Left kidney (tissue), 8 donors: Measurements from ENCODE around the gene RFX8. TPM values are rescaled to one million over a fixed set of nuclear protein-coding genes. Genes with fewer than 3 reads are reported as not detected.
A peak's percentile ranks its signal among the peaks of the same experiment; 100 is the strongest.
"Not testable (repeated sequence)": the region's sequence is repeated elsewhere in the genome, so short reads cannot be mapped to it uniquely, and the experiment has no call there.

ENCODE experiments used
- DNase-seq: peaks from one replicate; pipeline ENCODE4 v3.0.0-alpha.2; 2013
- long read RNA-seq, 8 donors: transcript quantifications; one replicate each; lab custom pipeline, GENCODE V29; 2026
- polyA plus RNA-seq: library from polyadenylated mRNA; unstranded; fragments of 120-200 nt; gene quantifications from one replicate; pipeline ENCODE4 v1.2.1, GENCODE V29; 2013; ENCODE audit not compliant: insufficient read length

RFX8 gene
- 0.98 TPM for polyA plus RNA-seq
- long read RNA-seq, donor 1, result 0 reads
- long read RNA-seq, donor 2, result 0 reads
- long read RNA-seq, donor 3, result 0 reads
- long read RNA-seq, donor 4, result 0 reads
- long read RNA-seq, donor 5, result 0 reads
- long read RNA-seq, donor 6, result 0 reads
- long read RNA-seq, donor 7, result 0 reads
- long read RNA-seq, donor 8, result 0 reads

DNA sequence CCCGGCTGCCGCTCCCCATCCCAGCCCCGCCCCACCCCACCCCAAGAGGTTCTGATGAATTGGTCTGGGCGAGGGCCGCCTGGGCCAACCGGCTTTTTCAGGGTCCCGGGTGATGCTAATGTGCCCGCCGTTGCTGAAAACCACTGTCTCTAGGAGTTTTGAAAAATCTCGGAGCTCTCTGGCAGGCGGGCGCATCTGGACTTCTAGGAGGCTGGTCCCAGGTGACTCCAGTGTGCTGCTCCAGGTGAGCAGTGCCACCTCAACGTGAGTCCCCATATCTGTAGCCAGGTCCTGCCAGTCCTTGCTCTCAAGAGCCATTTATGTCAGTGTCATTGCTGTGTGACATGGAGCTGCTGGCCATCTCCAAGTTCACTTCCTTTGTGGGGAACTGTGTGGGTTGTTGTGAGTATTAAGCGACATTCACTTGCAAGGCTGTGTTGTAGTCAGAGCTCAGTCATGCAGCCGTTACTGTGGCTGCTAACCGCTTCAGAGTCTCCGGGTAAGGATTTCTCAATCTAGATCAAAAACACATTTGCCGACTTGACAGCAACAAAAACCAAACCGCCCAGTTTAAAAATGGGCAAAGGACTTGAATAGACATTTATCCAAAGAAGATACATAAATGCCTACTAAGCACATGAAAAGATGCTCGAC, at the start of gene RFX8:
RFX8 (minus strand) TSS at position 382 of the 654 bp plus-strand sequence. CDS start 8,264 bp downstream, outside the sequence.
- no peak for DNase-seq

GRCh38 chr2:101521487-101521886, 46.6 kb upstream of the RFX8 start:
- no peak for DNase-seq

DNA sequence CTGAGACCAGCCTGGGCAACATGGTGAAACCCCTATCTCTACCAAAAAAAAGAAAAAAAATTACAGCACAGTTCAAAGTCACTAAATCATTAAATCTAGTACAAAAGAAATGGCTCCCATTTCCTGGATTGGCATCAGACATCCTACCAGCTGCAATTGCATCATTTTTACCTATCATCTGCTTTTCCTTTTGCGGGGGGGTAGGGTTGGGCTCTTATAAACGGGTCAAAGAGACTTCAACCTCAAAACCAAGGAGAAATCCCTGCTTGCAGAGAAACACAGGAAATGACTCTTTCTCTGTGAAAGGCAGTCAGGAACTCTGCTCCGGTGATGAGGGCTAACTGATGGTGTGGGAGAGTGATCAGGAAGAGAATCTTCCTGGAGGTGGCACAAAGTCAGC, 45.3 kb upstream of the RFX8 start:
- no peak for DNase-seq

GRCh38 chr2:101518578-101519492, 43.9 kb upstream of the RFX8 start:
- peak; percentile 62 for DNase-seq

- no peak for DNase-seq
Measured at GRCh38 chr2:101517758-101518271, 42.9 kb upstream of the RFX8 start.

- no peak for DNase-seq
Measured at GRCh38 chr2:101516823-101517690, 42.1 kb upstream of the RFX8 start.

GRCh38 chr2:101516349-101516748, 41.4 kb upstream of the RFX8 start:
- DNase-seq, result no peak

DNA sequence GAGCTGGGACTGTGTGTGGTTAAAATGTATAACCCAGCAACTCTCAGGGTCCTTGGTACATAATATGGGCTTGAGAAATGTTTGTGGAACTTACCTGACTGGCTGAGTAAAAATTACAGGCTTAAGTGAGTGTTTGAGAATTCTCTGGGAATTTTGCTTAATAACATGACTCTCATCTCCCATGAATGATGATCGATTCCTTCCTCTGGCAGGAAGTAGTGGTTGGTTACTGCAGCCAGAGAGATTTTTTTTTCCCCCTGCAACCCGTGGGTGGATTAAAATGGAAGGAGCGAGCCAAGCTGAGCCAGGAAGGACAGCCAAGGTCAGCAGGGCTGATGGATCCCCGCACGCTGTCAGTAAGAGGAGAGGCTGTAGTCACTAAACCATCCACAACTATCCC, 40.6 kb upstream of the RFX8 start:
- no peak for DNase-seq

DNA sequence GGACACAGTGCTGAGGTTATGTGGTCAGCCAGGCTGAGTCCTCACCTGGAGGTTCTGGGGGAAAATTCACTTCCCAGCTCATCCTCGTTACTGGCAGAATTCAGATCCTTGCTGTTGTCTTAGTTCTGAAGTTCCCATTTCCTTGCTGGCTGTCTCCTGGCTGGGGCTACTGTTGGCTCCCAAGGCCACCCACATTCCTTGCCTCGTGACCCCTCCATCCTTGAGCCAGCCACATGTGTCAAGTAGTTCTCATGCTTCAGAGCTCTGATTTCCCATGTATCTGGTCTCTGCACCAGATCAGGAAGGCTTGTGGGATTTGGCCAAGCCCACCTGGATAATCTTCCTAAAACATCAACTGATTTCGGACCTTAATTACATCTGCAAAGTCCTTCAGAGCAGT, 38.1 kb upstream of the RFX8 start:
- no peak for DNase-seq

GRCh38 chr2:101511381-101511780, 36.5 kb upstream of the RFX8 start:
- DNase-seq, result no peak

DNA sequence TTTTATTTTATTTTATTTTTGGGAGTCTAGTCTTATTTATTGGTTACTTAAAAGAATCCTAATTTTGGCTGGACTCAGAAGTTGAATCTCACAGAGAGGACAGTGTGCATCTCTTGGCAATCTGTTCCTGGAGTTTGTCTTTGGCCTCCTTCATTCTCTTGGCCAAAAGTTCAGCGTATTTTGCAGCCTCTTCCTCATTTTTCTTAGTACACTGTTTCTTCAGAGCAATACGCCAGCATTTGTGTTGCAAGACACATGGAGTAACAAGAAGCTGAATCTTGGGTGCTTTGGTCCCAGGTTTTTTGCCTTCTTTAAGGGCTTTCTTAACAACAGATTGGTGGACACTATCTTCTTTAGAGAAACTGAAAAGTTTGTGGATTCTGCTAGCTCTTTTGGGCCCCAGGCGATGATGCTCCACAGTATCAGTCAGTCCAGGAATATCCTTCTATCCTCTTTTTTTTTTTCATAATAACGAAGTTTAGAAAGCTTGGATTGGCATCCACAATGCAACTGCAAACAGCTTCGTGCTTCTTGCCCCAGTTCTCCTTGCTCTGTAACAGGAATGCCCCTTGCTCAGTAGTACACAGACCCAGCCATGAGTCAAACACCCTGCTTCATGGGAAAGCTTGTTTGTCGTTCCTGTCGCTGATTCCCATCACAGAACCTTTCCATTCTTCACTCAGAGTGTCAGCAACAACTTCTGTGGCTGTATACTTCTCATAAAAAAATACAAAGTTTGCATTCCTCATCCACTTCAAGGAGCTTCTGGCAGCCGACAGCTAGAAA, 34.8 kb upstream of the RFX8 start:
- DNase-seq, result no peak

- no peak for DNase-seq
Measured at GRCh38 chr2:101508636-101509035, 33.7 kb upstream of the RFX8 start.

- not testable (repeated sequence) for DNase-seq
Measured at GRCh38 chr2:101505276-101505675, 30.4 kb upstream of the RFX8 start.

- DNase-seq, result not testable (repeated sequence)
Measured at GRCh38 chr2:101504744-101505143, 29.8 kb upstream of the RFX8 start.

DNA sequence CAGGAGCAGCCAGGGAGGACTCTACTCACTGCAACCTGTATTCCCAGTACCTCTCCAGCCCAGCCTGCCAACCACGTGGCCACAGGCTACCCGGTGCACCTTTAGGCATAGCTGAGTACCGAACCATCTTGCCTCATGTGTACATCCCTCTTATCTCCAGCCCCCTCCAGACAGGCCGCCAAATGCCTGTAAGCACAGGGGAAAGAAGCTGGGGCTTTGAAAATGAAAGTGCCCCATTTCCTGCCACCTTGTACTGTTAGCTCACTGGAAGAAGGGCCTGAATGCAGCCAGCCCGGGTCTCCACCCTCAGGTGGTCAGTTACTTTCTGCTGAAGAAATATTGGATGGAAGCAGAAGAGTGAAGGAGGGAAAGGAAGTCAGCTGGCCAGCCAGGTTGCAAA, 27.2 kb upstream of the RFX8 start:
- DNase-seq, result no peak

- no peak for DNase-seq
Measured at GRCh38 chr2:101501443-101501842, 26.5 kb upstream of the RFX8 start.

DNA sequence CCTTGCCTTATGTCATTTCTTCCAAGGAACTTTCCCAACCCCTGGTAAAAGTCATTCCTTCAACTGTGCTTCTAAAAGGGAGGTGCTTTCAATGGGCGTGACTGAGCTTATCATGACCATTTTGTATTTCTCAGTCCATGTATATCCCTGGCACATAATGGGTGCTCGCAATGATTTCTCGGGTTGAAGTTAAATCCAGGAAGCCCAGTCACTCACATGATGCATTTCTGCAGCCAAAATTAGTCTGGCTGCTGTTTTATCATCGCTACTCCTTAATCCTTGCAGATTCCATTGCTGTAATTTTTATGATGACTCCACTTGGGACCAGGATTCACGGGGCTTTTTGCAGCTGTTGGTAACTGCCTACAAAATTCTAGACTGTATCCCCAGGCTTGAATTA, 25.9 kb upstream of the RFX8 start:
- no peak for DNase-seq

GRCh38 chr2:101500180-101500579, 25.3 kb upstream of the RFX8 start:
- no peak for DNase-seq

GRCh38 chr2:101496279-101496678, 21.4 kb upstream of the RFX8 start:
- no peak for DNase-seq

DNA sequence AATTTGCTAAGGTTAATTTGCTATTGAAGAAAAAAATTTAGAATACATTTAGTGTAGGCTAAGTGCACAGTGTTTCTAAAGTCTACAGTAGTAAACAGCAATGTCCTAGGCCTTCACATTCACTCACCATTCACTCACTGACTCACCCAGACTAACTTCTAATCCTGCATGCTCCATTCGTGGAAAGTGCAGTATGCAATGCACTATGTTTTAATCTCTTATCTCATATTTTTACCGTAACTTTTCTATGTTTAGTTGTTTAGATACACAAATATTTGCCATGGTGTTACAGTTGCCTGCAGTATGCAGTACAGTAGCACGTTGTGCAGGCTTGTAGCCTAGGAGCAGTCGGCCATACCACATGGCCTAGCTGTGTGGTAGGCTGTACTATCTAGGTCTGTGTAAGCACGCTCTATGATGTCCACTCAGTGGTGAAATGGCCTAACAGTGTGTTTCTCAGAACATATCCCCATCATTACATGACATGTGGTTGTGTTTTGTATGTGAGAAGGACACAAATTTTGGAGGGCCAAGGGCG, 18.1 kb upstream of the RFX8 start:
- DNase-seq, result no peak

DNA sequence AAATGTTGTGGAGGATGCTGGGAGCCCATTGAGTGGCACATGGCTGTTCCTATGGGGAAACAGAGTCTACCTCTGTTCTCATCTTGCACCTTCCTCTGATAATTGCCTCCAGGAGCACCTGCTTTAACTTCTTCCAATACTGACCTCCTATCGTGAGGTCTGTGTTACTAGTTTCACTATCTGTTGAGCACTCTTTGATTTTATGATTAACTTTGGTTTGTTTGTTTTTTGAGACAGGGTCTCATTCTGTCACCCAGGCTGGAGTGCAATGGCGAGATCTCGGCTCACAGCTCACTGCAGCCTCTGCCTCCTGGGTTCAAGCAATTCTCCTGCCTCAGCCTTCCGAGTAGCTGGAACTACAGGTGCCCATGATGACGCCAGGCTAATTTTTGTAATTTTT, 12.1 kb upstream of the RFX8 start:
- DNase-seq, result no peak
